Measurements from ENCODE around the gene GRK4.
A peak's percentile ranks its signal among the peaks of the same experiment; 100 is the strongest.
"Not testable (repeated sequence)": the region's sequence is repeated elsewhere in the genome, so short reads cannot be mapped to it uniquely, and the experiment has no call there.

The GRK4 gene

DNA sequence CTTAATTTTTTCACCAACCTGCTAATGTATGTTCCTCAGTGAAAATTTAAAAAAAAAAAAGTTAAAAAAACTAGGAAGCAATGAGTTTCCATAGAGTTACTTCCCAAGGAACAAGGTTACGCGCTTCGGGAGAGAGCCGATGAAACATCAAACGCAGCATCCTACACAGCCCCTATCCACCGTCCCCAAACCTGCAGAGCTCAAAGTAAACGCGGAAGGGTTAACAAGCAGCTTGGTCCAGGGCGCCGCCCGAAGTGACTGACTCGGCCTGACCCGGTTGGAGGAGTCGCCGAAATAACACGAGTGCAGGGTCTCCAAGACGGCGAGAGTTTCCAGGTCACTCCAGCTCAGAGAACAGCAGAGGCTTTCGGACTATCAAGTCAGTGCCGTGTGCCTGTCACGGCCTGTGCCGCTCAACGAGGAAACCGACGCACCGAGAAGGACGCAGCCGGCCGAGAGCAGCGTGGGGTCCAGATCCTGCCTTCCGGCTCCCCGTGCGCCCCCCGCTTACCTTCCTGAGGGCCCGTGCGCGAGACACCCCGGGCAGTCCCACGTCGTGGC, 677 bp upstream of the GRK4 start:
- DNase-seq, result no peak

DNA sequence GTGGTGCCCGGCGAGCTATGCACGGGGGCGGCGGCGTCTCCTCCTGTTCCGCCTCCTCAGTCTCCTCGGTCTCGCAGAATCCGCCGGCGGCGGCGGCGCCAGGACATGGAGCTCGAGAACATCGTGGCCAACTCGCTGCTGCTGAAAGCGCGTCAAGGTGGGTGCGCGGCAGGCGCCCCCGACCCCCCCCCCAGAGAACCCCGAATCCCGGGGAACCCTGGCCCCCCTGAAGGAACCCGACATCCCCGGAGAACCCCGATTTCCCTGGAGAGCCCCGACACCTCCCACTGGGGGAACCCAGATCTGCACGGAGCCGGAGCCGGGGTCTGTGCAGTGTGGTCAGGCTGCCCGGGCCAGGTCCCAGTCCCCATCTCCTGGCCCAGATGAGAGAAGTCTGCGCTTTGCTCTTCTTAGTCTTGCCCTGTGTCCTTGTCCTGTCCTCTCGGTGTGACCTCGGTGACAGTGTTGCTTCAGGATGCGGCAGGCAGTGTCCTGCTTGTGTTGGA, 648 bp downstream of the GRK4 start:
- DNase-seq, result no peak

DNA sequence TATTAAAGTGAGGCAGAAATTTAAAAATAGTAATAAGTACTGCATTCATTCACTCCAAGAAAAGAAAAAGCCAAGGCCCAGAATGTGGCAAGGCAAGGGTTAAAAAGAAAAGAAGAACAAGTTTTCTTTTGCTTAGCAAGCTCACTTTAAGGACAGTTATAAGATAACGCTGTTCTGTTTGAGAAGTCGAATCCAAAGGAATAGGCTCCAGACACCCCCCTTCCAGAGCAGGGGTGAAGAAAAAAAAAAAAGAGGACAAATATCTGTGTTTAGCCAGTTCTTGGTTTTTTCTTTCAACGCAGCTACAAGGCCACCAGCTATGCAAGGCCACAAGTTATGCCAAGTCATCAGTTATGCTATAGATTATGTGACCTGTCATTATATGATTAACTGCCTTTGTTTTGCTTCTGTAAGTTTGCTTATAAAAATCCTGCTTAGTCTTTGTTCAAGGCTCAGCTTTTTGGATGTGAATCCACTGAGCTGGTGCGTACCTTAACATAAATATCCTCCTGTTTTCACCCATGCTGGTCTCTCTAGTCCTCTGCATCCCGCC, 1.4 kb downstream of the GRK4 start:
- DNase-seq, result no peak

DNA sequence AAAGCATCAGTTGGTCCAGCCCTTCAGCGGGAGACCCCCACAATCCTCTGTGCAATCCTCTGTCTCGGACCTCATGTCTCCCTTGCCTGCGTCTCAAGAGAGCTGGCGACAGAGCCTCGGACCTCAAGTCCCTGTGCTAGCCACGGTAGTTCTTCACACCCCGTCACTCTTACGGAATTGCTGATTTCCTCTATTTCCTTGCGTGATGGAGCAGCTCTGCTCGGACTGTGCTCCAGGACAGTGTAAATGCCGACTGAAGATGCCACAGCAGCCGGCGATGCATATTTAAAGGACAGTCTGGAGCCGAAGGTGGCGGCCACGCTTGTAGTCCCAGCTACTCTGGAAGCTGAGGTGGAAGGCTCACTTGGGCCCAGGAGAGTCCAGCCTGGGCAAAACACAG, 1.9 kb downstream of the GRK4 start:
- no peak for DNase-seq

DNA sequence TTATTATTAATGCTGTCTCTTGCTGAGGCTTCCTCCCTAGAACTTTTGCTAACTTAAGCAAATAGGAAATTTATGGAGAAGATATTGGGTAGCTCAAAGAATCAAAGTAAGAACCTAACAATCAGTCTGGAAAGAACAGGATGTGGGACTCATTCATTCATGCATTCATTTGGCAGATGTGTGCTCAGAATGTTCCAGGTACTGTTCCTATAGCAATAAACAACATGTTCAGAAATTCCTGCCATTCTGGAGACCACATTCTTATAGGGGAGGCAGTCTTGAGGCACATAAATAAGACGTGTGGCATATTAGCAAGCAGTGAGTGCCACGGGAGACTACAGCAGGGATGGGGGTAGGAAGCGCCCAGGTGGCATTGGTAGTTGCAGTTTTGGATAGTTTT, 5.0 kb downstream of the GRK4 start:
- DNase-seq, result no peak

DNA sequence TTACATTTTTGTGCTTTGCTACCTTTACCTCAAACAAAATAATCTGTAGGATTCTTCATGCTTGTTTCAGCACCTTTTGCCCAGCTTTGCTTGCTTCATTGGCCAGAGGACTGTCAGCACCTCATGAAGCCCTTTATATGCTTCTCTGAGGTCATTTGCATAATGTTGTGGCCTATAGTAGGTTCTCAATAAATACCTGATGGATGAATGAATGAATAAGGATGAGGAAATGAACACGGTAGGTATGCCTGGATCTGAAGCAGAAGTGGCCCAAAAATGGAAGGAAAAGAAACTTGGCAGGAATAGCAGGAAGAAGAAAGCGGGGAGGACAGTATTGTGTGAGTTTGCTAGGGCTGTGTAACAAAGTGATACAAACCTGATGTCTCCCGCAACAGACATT, 7.9 kb downstream of the GRK4 start:
- DNase-seq, result no peak

DNA sequence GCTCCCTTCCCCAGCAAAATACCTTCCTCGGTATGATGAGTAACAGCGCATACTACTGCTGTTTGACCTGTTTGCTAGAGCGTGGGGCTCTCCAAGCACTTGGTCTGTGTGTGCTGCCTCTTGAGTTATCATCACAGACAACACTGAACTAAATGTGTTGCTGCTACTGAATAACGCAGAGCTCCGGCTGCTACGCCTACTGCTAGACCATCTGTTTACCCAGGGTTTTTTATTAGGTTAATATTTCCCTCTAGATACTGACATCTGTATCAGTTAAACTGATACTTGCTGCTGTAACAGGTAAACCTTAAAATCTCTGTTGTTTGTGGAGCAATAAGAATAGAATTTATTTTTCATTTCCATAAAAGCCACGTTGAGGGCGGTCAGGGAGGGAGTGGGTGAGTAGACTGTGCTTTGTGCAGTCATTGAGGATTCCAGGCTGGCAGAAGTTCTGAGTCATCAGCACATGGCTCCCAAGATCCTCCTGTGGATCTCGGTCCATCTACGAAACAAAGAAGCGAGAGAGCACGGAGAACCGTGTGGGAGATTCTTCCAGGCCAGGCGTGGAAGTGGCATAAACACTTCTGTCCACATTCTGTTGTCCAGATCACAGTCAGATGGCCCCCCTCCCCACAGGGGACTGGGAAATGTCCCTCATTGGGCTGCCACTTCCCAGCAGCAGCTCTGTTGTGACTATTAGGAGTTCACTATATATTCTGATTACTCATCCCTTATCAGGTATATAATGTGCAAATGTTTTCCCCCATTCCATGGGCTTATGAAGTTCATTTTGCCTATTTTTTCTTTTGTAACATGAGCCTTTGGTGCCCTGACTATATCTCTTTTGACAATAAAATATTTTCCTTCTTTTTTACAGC, 14.1 kb downstream of the GRK4 start:
- DNase-seq, result no peak

DNA sequence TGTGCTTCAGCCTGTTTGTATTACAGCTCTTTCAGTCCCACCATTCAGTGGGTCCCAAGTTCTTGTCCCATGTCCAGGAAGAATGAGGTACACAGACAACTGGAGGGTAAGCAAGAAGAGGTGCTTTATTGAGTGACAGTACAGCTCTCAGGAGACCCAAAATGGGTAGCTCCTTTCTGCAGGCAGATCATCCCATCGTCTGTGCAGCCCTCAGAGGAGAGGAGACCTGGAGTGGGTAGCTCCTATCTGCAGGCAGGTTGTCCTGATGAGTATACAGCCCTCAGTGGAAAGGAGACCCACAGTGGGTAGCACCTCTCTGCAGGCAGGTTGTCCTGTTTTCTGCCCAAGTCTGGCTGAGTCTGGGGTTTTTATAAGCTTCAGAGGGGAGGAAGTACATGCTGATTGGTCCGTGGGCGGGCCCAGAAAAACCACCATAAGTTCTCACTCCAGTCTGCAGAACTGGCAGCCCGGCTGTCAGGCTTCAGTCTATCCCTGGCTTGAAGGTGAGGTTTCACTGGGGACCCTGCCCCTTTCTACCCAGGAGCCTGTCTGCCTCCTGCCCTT, 18.0 kb downstream of the GRK4 start:
- DNase-seq, result no peak

DNA sequence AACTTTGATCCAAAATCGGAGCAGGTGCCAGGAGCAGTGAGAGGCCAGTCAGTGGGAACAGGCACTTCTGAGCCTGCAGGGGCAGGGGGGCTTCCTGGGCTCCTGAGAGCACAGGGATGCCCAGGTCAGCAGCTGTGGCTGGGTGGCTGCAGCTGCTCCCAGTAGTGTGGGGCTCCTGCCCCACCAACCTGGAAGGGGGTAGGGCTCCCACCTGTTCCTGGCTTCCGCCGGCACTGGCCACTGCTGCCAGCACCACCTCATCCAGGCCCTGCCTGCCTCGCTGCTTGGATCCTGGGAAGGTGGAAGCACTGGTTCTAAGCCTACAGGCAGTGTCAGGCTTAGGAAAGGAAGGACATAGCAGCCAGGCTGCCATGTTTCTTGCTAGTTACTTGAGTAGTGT, 18.6 kb downstream of the GRK4 start:
- DNase-seq, result no peak

DNA sequence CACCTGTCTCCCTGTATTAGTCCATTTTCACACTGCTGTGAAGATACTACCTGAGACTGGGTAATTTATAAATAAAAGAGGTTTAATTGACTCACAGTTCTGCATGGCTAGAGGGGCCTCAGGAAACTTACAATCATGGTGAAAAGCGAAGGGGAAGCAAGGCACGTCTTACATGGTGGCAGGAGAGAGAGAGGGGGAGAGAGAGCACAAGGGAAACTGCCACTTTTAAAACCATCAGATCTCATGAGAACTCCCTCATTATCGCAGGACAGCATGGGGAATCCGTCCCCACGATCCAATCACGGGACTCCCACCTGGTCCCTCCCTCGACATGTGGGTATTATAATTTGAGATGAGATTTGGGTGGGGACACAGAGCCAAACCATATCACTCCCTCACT, 20.3 kb downstream of the GRK4 start:
- not testable (repeated sequence) for DNase-seq

DNA sequence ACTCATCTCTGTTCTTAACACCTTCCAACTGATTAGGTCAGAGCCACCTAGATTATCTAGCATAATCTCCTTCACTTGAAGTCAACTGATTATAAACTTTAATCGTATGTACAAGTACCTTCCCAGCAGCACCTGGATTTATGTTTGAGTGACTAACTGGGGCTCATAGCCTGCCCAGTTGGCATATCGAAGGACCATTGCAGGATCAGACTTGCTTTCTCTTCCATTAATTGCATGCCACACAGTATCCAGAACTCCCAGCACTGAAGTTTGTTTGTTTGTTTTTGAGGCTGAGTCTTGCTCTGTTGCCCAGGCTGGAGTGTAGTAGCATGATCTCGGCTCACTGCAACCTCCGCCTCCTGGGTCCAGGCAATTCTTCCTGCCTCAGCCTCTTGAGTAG, 27.9 kb downstream of the GRK4 start:
- DNase-seq, result no peak

DNA sequence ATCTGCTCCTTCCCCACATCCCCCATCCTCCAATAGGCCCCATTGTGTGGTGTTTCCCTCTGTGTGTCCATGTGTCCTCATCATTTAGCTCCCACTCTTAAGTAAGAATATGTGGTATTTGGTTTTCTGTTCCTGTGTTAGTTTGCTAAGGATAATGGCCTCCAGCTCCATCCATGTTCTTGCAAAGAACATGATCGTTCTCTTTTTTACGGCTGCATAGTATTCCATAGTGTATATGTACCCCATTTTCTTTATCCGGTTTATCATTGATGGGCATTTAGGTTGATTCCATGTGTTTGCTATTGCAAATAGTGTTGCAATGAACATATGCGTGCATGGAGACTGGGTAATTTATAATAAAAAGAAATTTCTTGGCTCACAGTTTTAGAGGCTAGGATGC, 31.5 kb downstream of the GRK4 start:
- no peak for DNase-seq

DNA sequence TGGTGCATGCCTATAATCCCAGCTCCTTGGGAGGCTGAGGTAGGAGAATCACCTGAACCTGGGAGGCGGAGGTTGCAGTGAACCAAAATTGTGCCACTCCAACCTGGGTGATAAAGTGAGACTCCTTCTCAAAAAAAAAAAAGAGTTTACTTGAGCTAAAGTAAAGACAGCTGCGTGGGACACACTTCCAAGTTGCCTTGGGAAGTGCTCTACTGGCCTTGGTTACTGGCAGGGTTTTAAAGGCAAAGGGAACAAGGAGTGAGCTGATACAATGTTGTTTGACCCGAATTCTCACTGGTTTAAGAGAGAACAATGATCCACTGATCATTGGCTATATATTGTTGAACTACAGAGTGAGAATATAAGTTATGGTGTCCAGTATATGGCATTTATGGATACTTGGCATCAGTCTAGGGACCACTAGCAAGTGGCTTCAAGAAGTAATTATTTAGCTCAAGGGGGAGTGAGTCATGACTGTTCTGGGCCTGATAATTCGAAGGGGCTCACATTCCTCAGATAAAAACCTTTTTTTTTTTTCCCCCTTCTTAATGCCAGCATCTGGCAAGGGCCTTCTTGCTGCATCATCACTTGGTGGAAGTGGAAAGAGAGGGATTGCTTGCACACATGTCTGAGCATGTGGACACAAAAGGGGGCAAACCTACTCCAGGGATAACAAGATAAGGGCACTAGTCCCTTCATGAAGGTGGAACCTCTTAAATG, 32.3 kb downstream of the GRK4 start:
- no peak for DNase-seq

DNA sequence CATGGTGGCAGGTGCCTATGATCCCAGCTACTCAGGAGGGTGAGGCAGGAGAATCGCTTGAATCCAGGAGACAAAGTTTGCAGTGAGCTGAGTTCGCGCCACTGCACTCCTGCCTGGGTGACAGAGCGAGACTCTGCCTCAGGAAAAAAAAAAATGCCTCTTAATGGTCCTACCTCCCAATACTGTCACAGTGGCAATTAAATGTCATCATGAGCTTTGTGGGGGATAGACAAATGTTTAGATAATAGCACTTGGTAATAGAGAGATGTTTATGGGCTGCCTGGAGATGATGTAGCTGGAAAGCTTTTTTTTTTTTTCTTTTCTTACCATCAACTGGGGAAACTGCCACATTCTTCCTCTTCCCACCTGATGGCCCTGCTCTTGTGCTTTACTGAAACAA, 33.0 kb downstream of the GRK4 start:
- DNase-seq, result no peak

DNA sequence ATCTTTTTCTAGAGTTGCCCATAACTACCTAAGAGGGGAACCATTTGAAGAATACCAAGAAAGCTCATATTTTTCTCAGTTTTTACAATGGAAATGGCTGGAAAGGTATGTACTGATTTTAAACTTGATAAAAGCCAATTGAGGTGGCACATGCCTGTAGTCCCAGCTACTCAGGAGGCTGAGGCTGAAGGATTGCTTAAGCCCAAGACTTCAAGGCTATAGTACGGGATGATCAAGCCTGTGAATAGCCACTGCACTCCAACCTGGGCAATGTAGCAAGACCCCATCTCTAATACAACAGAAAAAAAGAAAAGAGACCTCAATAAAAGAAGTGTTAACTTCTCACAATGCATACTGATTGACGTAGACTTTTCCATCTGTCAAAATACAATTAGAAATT, 44.4 kb downstream of the GRK4 start:
- no peak for DNase-seq

DNA sequence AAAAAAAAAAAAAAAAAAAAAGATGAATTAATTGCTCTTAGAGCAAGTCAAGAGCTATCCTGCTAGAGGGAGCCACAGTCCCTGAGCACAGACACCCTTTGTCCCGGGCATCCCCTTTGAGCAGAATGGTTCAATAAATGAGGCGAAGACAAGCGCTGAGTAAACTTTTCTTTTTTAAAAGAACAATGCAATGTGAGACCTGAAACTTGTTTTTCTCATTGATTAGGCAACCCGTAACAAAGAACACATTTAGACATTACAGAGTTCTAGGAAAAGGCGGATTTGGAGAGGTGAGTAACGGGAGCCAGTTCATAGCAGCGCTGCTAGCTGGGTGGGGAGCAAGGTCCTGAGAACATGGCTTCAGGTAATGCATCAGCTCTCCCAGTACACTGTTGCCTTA, 46.1 kb downstream of the GRK4 start:
- DNase-seq, result peak; percentile 26

DNA sequence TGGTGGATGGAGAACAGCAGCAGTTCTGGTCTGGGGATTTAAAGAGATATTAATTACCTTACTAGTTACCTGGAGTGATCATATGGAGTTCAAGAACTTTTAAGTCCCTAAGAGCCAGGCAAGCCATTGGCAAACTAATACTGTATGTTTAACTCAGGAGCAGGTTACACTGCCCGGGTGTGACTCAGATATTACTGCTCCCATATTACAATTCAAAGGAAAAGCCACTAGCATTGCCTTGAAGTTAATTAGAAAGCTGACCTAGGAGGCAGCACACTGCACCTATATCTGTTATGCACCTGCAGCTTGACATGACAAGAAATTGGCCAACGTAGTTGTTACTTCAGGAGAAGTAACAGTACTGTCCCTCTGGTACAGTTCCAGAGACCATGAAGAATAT, 47.2 kb downstream of the GRK4 start:
- no peak for DNase-seq

DNA sequence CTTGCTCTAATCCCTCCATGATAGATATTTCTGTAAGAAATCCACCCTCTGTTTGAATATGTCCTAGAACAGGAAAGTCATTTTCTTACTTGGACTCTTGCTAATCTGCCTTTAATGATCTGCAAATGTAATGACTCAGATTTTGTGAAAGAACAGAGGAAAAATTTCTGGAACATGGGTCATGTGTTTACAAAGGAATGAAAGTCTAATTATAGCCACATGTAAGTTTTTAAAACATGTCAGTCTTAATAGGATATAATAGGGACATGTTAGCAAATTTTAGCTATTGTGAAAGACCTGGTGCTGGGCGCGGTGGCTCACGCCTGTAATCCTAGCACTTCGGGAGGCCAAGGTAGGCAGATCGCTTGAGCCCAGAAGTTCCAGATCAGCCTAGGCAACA, 47.6 kb downstream of the GRK4 start:
- no peak for DNase-seq

DNA sequence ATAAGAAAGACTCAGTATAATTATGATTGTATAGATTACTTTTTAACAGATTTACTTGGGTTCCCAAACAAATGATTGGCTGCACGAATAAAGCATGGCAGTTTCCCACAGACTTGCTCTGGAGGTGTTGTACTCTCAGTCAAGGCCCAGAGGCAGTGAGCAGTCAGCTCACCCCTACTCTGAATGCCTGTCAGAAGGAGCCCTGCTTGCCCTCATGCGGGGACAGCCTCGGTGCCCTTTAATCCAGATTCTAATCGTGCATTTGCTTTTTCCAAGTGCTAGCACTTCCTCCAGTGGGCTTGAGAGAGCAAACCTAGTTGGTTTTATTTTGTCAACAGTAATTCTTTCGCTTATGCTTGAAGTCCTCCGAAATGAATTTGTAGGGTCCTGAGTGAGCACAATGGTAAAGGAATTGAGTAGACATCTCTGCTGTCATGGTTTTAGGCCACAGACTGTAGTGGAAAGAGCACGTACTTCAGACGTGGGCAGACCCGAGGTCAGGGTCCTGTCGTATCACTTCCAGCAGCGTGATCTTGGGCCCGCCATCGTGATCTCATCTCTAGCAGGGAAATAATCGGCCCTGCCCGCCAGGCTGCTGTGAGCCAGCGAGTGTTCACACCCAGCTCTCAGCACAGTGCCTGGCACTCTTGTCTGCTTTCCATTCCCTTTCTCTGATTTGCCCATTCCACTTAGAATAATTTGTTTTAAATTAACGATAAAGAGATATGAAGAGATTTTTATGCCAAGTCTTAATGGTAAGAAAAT, 48.3 kb downstream of the GRK4 start:
- no peak for DNase-seq

DNA sequence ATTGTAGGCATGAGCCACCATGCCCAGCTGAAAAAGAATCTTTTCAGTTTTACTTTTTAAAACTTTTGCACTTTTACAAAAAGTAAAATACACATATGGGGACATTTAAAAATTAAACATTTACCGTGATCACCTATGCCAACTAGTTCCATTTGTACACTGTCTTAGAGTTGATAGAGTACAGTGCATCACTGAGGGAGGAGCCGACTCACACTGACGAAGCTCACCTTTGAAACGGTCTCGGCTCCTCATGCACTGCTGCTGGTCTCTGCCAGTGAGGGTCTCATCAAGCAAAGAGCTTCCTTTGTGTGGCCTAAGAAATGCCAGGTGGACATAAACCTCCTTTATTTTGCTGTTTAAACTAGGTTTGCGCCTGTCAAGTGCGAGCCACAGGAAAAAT, 50.0 kb downstream of the GRK4 start:
- no peak for DNase-seq

DNA sequence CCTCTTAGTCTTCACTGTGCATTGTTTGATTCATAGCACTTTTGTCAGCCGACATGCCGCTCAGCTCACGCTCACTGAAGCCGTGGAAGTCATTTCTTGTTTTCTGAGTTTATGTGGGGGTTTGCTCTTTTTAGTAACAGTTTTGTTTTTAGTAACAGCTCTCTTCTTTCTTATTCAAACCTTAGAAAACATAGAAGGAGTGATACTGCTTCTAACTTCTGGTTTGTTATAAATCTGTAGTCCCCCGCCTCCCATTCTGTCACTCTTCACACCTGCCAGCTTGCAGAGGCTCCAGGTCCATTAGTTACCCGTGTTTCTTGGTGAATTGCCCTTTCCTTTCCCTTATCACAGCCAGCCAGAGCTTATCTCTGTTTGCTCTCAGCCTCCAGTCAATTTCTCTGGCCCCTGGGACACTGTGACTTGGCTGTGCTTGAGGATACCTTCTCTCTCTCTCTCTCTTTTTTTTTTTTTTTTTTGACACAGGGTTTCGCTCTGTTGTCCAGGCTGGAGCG, 50.5 kb downstream of the GRK4 start:
- DNase-seq, result no peak

DNA sequence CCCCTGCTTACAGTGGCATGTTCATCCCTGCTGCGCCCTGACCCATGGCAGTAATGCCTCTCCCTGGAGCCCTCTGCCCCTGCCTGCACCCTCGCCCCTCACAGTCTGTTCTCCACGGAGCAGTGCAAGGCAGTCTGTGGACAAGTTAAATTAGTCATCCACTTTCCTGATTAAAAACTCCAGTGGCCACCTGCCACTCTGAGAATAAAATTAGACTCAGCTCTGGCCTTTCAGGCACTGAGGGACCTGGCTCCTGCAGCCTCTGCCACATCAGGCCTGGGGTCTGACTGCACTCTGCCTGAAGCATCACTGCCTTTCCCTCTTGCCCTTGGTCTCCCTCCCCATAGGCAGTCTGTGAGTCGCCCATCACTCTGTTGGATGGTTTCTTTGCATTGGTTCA, 53.6 kb downstream of the GRK4 start:
- no peak for DNase-seq
